CD4-positive, alpha-beta memory T cell (primary cell): ENCODE measurements around the gene ABCB7. TPM values are rescaled to one million over a fixed set of nuclear protein-coding genes. Genes with fewer than 3 reads are reported as not detected.

Experiments
- CTCF ChIA-PET: fragments of 350-600 bp; sonication (Branson Sonifier 250); formaldehyde crosslinking; loops from one replicate; lab custom pipeline; 2021; ENCODE audit warnings: inconsistent platforms; ENCODE audit not compliant: partially characterized antibody; lab: Charles Lee
- POLR2A ChIA-PET: fragments of 350-600 bp; sonication (Branson Sonifier 250); formaldehyde crosslinking; loops from one replicate; lab custom pipeline; 2021; ENCODE audit not compliant: partially characterized antibody; lab: Charles Lee
- DNase-seq, 5 donors: peaks; one replicate each; pipeline versions ENCODE4 v3.0.0 to v3.0.0-alpha.2; 2020 to 2022; ENCODE audit warnings: mixed read lengths in 1 of 5
- H3K27ac ChIP-seq: one replicate; pipeline ENCODE4 v1.7.0; 2013; ENCODE audit warnings: low read depth, low read length
- H3K27me3 ChIP-seq: 2 replicates; pipeline ENCODE4 v1.7.0; 2013; ENCODE audit warnings: mild to moderate bottlenecking, low read length, moderate library complexity; ENCODE audit not compliant: insufficient read depth
- H3K36me3 ChIP-seq: 2 replicates; pipeline ENCODE4 v1.7.0; 2013; ENCODE audit warnings: mild to moderate bottlenecking, low read length, moderate library complexity; ENCODE audit not compliant: insufficient read depth
- H3K4me1 ChIP-seq: 2 replicates; pipeline ENCODE4 v1.7.0; 2013; ENCODE audit warnings: mild to moderate bottlenecking, low read length, moderate library complexity; ENCODE audit not compliant: insufficient read depth
- H3K4me3 ChIP-seq, 2 donors: one replicate each; pipeline ENCODE4 v1.7.0; 2013; ENCODE audit warnings: low read length in 2 of 2, mild to moderate bottlenecking in 1 of 2
- H3K9me3 ChIP-seq, 2 donors: one replicate each; pipeline ENCODE4 v1.7.0; 2013; ENCODE audit warnings: low read length in 2 of 2, control low read depth in 1 of 2; ENCODE audit not compliant: control insufficient read depth in 1 of 2
- H3K27ac Mint-ChIP-seq, 7 donors: one replicate each; pipeline ENCODE4 v1.8.0; 2020 to 2021; ENCODE audit warnings: mixed read lengths in 7 of 7, mild to moderate bottlenecking in 6 of 7, inconsistent platforms in 3 of 7, moderate library complexity in 3 of 7
- H3K27me3 Mint-ChIP-seq, 2 donors: one replicate each; pipeline ENCODE4 v1.8.0; 2020 to 2021; ENCODE audit warnings: mixed read lengths in 2 of 2
- H3K36me3 Mint-ChIP-seq, 2 donors: one replicate each; pipeline ENCODE4 v1.8.0; 2020 to 2021; ENCODE audit warnings: mixed read lengths in 2 of 2, inconsistent platforms in 1 of 2, mild to moderate bottlenecking in 1 of 2
- H3K4me1 Mint-ChIP-seq, 4 donors: one replicate each; pipeline ENCODE4 v1.8.0; 2020 to 2021; ENCODE audit warnings: mixed read lengths in 4 of 4, mild to moderate bottlenecking in 1 of 4
- H3K4me3 Mint-ChIP-seq, 8 donors: one replicate each; pipeline ENCODE4 v1.8.0; 2020 to 2021; ENCODE audit warnings: mixed read lengths in 8 of 8, mild to moderate bottlenecking in 7 of 8, moderate library complexity in 6 of 8, inconsistent platforms in 3 of 8
- H3K9me3 Mint-ChIP-seq, 8 donors: one replicate each; pipeline ENCODE4 v1.8.0; 2020 to 2021; ENCODE audit warnings: mixed read lengths in 8 of 8, mild to moderate bottlenecking in 5 of 8, inconsistent platforms in 3 of 8, moderate library complexity in 1 of 8
- intact Hi-C: fragments of 100-400 bp; cut with micrococcal nuclease; formaldehyde crosslinking; loops from one replicate; pipeline ENCODE4 v1.15.1; 2023
- polyA plus RNA-seq, 2 donors: library from polyadenylated mRNA; unstranded; fragments of 300-500 nt; fragmentation: Illumina TruSeq; gene quantifications; one replicate each; pipeline ENCODE4 v1.2.3, GENCODE V29; 2021
- total RNA-seq, 2 experiments: library from RNA; stranded (reverse); gene quantifications; one replicate each; pipeline ENCODE4 v1.2.3, GENCODE V29; 2021

ABCB7 gene
- total and polyA plus RNA-seq, 4 experiments from 2014 or later, result 11.4 to 29.4 (median 22.5) TPM

DNA sequence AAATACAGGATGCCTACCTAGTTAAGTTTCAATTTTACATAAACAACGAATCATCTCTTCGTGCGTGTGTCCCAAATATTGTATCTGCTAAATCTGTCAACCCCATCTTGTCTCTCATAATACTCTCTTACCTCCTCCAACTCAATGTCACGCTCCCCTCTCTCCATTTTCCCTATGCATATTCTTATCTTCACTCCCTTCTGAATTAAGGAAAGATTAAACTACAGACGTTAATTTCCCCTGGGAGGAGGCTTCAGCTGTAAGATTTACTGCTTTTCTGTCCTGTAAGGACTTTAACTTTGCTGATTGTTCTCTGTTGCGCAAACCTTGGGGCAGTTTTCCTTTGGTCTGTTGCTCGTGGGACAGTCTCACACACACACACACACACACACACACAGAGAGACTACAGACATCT is 455 bp upstream of the ABCB7 start:
- H3K9me3 ChIP-seq, result no peaks in the 10 kb centered on the region
- DNase-seq, result peak in 4 of 5 donors; percentile 4 to 18 (median 16)
- peaks cover 17 to 46% (median 28%) of the 10 kb centered on the region in 4 donors for H3K4me1 Mint-ChIP-seq
- H3K36me3 ChIP-seq, result no peaks in the 10 kb centered on the region
- H3K27ac Mint-ChIP-seq, result peak overlapping the region; percentile 95 to 98 (median 97)
- no peaks in the 10 kb centered on the region for H3K9me3 Mint-ChIP-seq
- intact Hi-C loops, result loop anchor here (2.0 to 10.0 kb wide), 3 partner anchors 118 to 862 kb away; partner anchors contain the start of genes RLIM and UPRT
- ChIA-PET POLR2A (interaction anchor here (0.7 to 3.1 kb wide), 2 partner anchors 69 to 118 kb away, joined by 3 to 13 read pairs; partner anchors contain the start of gene UPRT), CTCF (no interaction called here)
- no peaks in the 10 kb centered on the region for H3K27me3 Mint-ChIP-seq
- H3K27me3 ChIP-seq, result no peaks in the 10 kb centered on the region
- peak overlapping the region; percentile 65 to 74 for H3K4me3 ChIP-seq
- peak overlapping the region; percentile 76 for H3K27ac ChIP-seq
- peak overlapping the region; percentile 89 to 98 (median 95) for H3K4me3 Mint-ChIP-seq
- peaks cover 0 to 11% of the 10 kb centered on the region in 2 donors for H3K36me3 Mint-ChIP-seq
- H3K4me1 ChIP-seq, result peaks cover 20% of the 10 kb centered on the region

DNA sequence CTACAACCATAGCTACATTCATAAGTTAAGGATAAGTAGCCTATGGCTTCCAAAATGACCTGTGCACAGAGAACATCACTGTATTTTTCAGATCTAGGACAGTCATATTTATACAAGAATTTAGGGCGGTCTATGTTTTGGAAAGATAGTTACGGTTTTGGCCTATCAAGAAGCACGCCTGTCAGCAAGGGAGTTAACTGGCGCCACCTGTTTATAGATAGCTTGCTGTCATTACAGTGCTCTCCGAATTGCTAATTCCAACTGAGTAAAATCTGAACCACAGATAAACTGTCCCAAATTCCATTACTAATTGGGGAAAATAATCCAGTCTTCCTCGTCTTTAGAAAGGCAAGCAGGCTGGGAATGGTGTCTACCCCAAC is 646 bp downstream of the ABCB7 start:
- DNase-seq, result peak in 1 of 5 donors; percentile 3
- H3K27ac ChIP-seq, result peak overlapping the region; percentile 76
- no peaks in the 10 kb centered on the region for H3K36me3 ChIP-seq
- no peaks in the 10 kb centered on the region for H3K27me3 ChIP-seq
- no peaks in the 10 kb centered on the region for H3K9me3 Mint-ChIP-seq
- peaks cover 24 to 53% (median 34%) of the 10 kb centered on the region in 4 donors for H3K4me1 Mint-ChIP-seq
- H3K4me3 ChIP-seq, result peak overlapping the region; percentile 65 to 74
- ChIA-PET POLR2A (interaction anchor here (3.1 kb wide), 1 partner anchor 119 kb away, joined by 13 read pairs; the partner anchor contains the start of gene UPRT), CTCF (no interaction called here)
- H3K4me3 Mint-ChIP-seq, result peak overlapping the region; percentile 89 to 98 (median 95)
- peaks cover 20% of the 10 kb centered on the region for H3K4me1 ChIP-seq
- H3K27me3 Mint-ChIP-seq, result no peaks in the 10 kb centered on the region
- H3K9me3 ChIP-seq, result no peaks in the 10 kb centered on the region
- intact Hi-C loops, result loop anchor here (10.0 kb wide), 2 partner anchors 541 to 861 kb away; partner anchors contain the start of gene RLIM
- H3K36me3 Mint-ChIP-seq, result peaks cover 0 to 11% of the 10 kb centered on the region in 2 donors
- peak overlapping the region; percentile 95 to 98 (median 97) for H3K27ac Mint-ChIP-seq

DNA sequence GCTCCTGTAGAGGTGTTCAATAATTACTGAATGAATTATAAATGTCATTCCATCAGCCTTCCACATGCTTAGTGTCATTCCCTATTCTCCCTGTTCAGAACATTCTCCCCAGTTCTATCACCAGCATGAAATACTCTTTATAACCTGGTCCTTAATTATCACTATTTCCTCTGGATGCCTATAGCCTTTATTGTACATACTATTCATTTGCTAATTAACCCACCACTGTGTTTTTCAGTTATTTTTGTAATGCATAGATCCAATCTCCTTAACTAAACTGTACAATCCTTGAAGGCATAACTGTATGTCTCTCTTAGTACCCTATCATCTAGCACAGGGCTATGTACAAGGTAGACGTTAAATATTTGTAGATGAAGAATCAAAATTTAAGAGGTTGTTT is 1.2 kb downstream of the ABCB7 start:
- CTCF ChIA-PET, result no interaction called here
- Histone ChIP-seq H3K9me3 (no peaks in the 10 kb centered on the region), H3K4me1 (peaks cover 20% of the 10 kb centered on the region), H3K27ac (no peak overlapping the region), H3K4me3 (no peak overlapping the region), H3K36me3 (no peaks in the 10 kb centered on the region), H3K27me3 (no peaks in the 10 kb centered on the region)
- Mint-ChIP-seq H3K4me1 (peaks cover 28 to 58% (median 36%) of the 10 kb centered on the region in 4 donors), H3K27ac (peak overlapping the region in 1 of 7 donors; percentile 95), H3K4me3 (peak overlapping the region in 6 of 8 donors; percentile 5 to 98 (median 59)), H3K9me3 (no peaks in the 10 kb centered on the region), H3K36me3 (peaks cover 0 to 11% of the 10 kb centered on the region in 2 donors), H3K27me3 (no peaks in the 10 kb centered on the region)
- POLR2A ChIA-PET, result interaction anchor here (3.1 kb wide), 1 partner anchor 119 kb away, joined by 13 read pairs; the partner anchor contains the start of gene UPRT
- intact Hi-C loops, result loop anchor here (10.0 kb wide), 2 partner anchors 540 to 860 kb away; partner anchors contain the start of gene RLIM
- no peak for DNase-seq

- Mint-ChIP-seq H3K4me1 (peaks cover 29 to 54% (median 34%) of the 10 kb centered on the region in 4 donors), H3K9me3 (peaks cover 0 to 3% (median 0%) of the 10 kb centered on the region in 8 donors), H3K36me3 (peaks cover 5 to 15% of the 10 kb centered on the region in 2 donors), H3K27ac (no peak overlapping the region), H3K4me3 (no peak overlapping the region), H3K27me3 (no peaks in the 10 kb centered on the region)
- no peak overlapping the region for H3K27ac ChIP-seq
- peaks cover 19% of the 10 kb centered on the region for H3K4me1 ChIP-seq
- no peak overlapping the region for H3K4me3 ChIP-seq
- no peaks in the 10 kb centered on the region for H3K27me3 ChIP-seq
- no peaks in the 10 kb centered on the region for H3K36me3 ChIP-seq
- ChIA-PET CTCF (no interaction called here), POLR2A (no interaction called here)
- no peaks in the 10 kb centered on the region for H3K9me3 ChIP-seq
- no peak for DNase-seq
- intact Hi-C loops, result loop anchor here (10.0 kb wide), 2 partner anchors 537 to 857 kb away; partner anchors contain the start of gene RLIM
Observed at GRCh38 chrX:75151827-75152592, 4.1 kb downstream of the ABCB7 start.

DNA sequence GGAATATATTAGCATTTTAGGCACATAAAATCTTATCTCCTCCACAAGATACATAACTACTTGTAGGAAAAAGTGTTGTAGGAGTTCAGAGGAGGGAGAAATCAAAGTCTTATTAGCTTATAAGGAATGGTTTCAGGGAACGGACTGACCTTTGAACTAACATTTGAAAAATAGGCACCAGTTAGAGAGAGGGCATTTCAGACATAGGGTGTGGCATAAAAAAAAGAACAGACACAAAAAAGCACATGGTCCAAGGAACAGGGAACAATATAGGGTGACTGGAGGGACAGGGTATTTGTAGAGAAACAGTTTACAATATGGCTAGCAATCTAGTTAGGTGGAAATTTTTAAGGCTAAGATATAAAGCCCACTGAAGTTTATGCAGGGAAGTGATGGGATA is 6.4 kb downstream of the ABCB7 start:
- intact Hi-C loops, result loop anchor here (10.0 kb wide), 2 partner anchors 535 to 855 kb away; partner anchors contain the start of gene RLIM
- no peak overlapping the region for H3K4me3 Mint-ChIP-seq
- peak overlapping the region in 2 of 7 donors; percentile 5 to 43 for H3K27ac Mint-ChIP-seq

GRCh38 chrX:75132672-75133071 is 23.4 kb downstream of the ABCB7 start:
- H3K4me1 ChIP-seq, result no peaks in the 10 kb centered on the region
- H3K9me3 ChIP-seq, result no peaks in the 10 kb centered on the region
- Mint-ChIP-seq H3K4me1 (peaks cover 14 to 45% (median 28%) of the 10 kb centered on the region in 4 donors), H3K27me3 (no peaks in the 10 kb centered on the region), H3K4me3 (peak overlapping the region in 1 of 8 donors; percentile 13), H3K36me3 (peaks cover 0 to 6% of the 10 kb centered on the region in 2 donors), H3K27ac (peak overlapping the region in 1 of 7 donors; percentile 65), H3K9me3 (peaks cover 0 to 7% (median 0%) of the 10 kb centered on the region in 8 donors)
- H3K4me3 ChIP-seq, result no peak overlapping the region
- DNase-seq, result no peak
- no peak overlapping the region for H3K27ac ChIP-seq
- POLR2A ChIA-PET, result no interaction called here
- intact Hi-C loops, result no loop called here
- no peaks in the 10 kb centered on the region for H3K36me3 ChIP-seq
- CTCF ChIA-PET, result no interaction called here
- no peaks in the 10 kb centered on the region for H3K27me3 ChIP-seq

More for the DNA sequence above, 6.4 kb downstream of the ABCB7 start:
- Histone ChIP-seq H3K9me3 (no peaks in the 10 kb centered on the region), H3K27ac (no peak overlapping the region), H3K4me1 (peaks cover 4% of the 10 kb centered on the region), H3K36me3 (no peaks in the 10 kb centered on the region), H3K4me3 (no peak overlapping the region), H3K27me3 (no peaks in the 10 kb centered on the region)
- Mint-ChIP-seq H3K27me3 (no peaks in the 10 kb centered on the region), H3K4me1 (peaks cover 25 to 45% (median 29%) of the 10 kb centered on the region in 4 donors), H3K9me3 (peaks cover 0 to 3% (median 0%) of the 10 kb centered on the region in 8 donors), H3K36me3 (peaks cover 4 to 5% of the 10 kb centered on the region in 2 donors)
- POLR2A ChIA-PET, result no interaction called here
- DNase-seq, result no peak
- CTCF ChIA-PET, result no interaction called here
